HG03196 (cell line): Measurements from ENCODE around the gene IFI30.
A peak's percentile ranks its signal among the peaks of the same experiment; 100 is the strongest.
"Not testable (repeated sequence)": the region's sequence is repeated elsewhere in the genome, so short reads cannot be mapped to it uniquely, and the experiment has no call there.

ENCODE experiments used
- ATAC-seq: cut with Tn5 transposase; IDR thresholded peaks from one replicate; pipeline ENCODE4 v1.9.1; 2021; ENCODE audit not compliant: unreplicated experiment

Gene IFI30

DNA sequence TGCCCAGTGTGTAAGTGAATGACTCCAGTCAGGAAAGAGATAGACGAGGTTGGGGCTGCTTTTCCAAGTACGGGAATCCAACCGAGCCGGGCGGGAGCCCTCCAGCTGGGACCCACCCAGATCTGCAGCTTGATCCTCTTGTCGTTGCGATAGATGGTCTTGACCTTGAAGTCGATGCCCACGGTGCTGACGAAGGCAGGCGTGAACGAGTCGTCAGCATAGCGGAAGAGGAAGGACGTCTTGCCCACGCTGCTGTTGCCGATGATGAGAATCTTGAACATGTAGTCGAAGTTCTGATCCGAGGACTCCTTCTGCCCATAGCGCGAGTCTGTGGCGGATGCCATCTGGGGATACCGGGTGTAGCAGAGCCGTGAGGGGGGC, 28.8 kb downstream of the IFI30 start:
- ATAC-seq: no peak

DNA sequence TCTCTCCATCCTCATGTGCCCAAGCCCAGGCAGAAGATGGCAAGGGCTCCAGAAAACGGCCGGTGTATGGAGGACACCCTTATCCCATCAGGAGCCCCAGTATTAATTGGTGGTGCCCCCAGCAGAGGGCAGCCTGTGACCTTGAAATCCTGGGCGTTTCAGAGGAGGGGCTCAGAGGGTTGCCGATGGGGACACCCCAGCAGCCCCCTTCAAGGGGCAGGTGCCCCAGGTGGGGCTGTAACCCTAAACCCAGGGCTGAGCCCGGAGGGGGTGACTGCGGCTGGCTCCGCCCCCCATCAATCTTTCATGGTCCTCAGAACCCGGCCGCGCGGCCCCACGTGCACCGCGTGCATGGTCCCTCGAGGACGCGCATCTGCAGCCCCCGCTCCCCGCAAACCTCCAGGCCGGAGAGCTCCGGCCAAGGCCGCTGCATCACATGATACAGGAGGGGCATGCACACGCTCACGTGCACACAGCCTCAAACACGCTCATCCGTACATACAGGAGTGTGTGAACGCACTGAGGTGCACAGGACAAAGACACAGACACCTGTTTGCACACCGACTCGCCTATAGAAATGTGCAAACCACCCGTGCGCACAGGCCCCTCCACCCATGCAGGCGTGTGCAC, 29.3 kb downstream of the IFI30 start:
- no peak for ATAC-seq

DNA sequence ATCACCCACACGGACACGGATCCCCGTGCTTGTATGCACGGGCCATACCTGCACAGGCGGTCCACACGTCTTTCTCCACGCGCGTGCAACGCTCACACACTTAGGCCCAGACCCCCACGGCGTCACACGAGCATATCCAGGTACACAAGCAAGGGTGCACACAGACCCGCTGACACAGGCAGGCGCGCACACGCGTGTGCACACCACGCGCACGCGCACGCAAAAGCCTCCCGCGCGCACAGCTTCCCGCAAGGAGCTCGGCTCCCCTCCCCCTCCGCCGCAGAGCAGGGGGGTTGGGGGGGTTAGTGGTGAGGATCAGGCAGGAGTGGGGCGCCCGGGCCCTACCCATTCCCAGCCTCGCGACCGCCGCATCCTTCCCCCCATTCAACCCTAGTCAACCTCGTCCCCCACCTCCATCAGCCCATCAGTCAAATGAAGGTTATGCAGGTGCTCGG, 29.8 kb downstream of the IFI30 start:
- ATAC-seq: no peak

DNA sequence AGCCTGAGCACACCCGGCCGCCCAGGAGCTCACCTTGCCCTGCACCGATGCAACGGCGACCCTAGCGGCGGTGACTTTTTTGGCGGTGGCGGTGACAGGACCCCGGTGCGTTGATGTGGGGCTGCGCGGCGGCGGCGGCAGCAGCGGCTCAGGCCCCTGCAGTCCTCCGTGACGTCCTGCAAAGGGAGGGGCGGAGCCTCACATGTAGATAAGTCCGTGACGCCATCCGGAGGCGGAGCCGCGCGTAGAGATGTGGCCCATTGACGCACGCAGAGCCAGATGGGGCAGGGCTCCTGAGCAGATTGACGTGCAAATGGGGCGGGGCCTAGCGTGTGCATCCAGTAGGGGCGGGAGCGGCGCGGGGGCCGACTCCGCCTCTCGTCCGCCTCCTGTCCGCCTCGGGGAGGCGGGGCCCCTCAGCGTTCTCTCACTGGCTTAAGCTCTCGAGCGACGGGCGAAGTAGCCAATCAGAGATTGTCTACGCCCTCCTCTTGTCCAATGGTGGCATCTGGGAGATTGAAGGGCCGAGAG, 30.3 kb downstream of the IFI30 start, which contains the start of gene RAB3A:
RAB3A (minus strand) TSS at position 180 of the 531 bp plus-strand sequence. CDS start 1,302 bp downstream, outside the sequence.
- ATAC-seq: peak; percentile 87

DNA sequence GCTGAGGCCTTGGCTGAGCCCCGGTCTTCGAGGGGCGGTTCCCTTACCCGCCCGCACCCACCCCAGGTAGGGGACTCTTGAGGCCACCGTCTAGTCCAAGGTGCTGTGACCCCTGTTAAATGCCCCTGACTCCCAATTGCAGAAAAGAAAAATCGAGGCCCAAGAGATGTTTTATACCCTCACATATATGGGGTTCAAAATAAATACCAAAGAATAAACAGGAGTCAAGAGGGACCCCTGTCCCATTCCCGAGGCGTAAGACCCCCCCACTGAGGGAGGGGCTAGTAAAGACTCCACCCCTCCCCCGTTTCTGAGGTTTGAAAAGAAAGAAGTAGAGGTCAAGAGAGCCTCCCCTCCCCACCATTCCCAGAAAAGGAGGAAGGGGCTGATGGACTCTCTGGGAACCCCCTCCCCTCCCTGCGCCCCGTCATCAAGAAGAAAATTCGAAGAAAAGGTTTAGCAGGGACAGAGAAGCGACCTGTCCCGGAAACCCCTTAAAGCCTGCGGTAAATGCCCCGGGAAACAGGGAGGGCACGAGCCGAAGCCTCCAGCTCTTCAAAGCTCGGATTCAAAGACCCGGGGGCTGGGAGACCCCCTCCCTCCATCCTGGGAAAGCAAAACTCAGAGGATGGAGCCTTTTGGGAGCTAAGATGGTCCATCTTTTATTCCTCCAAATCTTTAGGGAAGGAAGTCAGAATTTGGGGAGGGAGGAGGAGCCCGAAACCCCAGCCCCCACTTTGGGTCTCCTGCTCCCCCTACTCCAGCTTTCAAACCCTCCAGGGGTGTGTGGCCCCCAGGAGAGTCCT, 31.0 kb downstream of the IFI30 start:
- ATAC-seq: peak; percentile 7

DNA sequence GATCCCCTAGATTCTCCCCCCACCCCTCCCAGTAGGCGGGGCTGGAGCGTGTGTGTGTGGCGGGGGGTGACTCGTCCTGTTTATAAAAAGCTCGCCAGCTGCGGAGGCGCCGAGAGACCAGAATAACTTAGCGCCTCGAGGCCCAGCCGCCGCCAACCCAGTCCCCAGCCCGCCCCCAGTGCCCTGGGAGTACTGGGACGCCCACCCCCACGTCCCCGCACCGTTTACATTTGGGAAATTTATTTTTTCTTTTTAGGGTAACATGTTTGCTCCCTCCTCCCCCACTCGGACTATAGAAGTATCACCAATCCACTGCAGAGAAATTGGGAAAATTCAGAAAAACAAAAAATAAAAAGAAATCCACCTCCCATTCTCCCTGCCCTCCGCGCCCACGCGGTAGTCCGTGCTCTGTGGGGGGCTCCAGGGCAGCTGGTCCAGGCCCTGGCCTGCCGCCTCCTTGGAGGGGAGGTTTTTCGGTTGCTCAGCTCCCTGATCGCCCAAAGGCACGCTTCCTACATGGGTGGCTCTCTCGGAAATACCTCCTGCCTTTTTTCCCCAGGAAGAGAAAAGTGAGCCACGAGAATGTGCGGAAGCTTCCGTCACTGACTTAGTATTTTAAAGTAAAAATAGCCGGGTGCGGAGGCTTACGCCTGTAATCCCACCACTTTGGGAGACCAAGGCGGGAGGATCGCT, 31.7 kb downstream of the IFI30 start:
- ATAC-seq: no peak

DNA sequence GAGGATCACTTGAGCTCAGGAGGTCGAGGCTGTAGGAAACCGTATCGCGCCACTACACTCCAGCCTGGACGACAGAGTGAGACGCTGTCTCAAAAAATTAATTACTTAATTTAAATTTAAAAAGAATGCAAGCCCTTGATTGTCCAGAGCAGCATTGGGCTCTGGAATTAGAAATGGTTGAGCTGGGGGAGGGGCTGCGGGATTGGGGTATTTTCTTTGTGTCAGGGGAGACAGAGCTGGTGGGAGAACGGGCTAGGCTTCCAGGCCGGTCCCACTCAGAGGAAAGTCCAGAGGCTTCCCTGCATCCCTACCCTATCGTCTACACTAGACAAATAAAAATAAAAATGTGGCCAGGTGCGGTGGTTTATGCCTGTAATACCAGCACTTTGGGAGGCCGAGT, 32.4 kb downstream of the IFI30 start:
- no peak for ATAC-seq

DNA sequence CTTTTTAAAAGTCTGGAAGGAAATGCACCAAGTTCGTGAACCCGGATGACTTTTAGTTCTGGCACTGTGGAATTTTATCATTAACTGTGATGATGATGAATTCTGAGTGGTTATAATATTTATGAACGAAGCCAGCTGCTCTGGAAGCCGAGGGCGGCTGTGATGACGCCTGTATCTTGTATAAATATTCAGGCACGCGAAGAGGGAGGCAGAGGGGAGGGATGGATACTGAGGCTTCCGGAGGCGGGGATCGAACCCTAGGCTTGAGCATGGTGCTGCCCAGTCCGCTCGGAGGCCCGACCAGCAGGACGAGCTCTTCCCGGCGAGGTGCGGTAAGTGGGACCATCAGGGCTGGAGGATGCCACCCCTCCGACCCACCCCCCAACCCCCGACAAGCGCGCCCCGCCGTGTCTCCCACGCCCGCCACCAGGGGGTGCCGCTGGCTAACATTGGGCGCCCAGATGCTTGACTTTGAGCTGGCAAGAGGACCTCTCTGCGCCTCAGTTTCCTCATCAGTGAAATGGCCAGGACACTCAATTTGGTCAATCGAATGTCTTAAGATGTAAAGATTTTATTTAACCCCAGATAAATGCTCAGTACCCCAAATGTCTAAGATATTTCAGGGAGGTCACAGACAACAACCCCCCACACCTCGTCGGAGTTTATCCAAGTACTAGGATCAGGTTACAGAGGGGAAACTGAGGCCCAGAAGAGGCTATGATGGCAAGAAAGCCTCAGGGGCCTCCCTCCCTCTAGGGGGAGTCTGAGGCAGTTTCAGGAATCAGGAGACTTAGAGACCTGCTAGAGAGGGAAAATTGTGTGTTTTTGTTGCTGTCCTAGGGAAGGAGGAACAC, 34.7 kb downstream of the IFI30 start:
- no peak for ATAC-seq

DNA sequence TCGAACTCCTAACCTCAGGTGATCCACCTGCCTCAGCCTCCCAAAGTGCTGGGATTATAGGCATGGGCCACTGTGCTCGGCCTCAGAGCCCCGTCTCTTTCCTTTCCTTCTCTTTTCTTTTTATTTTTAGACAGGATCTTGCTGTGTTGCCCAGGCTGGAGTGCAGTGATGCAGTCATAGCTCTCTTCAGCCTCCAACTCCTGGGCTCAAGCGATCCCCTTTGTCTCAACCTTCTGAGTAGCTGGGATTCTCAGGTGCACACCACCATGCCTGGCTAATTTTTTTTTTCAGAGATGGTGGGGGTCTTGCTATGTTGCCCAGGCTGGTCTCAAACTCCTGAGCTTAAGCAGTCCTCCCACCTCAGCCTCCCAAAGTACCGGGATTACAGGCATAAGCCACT, 36.3 kb downstream of the IFI30 start:
- ATAC-seq: not testable (repeated sequence)

DNA sequence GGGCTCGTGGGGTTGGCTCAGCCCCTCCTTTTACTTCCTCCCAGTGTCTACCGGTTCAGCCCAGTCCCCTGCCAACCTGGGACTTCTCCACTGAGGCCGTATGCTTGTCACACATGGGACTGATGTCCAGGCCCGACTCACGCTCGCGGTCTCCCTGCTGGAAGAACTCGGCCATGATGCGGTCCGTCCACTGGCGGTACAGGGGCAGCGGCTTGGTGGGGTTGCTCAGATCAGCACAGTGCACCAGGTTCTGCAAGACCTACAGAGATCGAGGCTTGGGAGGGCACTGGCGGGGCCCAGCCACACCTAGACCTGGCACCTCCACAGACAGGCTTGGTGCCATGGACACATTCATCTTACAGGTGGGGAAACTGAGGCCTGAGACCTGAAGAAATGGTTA, 38.1 kb downstream of the IFI30 start:
- no peak for ATAC-seq

DNA sequence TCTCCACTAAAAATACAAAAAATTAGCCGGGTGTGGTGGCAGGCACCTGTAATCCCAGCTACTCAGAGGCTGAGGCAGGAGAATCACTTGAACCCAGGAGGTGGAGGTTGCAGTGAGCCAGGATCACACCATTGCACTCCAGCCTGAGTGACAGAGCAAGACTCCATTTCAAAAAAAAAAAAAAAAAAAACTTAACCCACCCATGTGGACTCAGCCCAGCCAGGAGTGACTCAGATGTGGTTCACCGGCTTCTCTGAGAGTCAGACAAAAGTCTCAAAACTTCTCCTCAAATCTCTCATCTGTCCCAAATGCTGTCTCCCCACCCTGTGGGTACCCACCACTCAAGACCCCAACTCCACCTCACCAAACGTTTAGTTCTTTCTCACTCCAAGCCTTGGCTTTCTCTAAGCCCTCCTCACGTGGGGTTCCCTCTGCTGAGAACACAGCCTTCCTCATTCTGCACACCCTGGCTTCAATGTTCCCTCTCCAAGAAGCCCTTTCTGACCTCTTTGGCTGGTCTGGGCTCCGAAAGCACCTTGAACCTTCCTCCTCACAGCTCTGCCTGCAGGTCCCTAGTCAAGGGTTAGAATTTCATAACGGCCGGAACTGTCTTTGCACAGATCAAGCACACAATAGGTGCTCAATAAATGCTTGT, 41.3 kb downstream of the IFI30 start:
- no peak for ATAC-seq

DNA sequence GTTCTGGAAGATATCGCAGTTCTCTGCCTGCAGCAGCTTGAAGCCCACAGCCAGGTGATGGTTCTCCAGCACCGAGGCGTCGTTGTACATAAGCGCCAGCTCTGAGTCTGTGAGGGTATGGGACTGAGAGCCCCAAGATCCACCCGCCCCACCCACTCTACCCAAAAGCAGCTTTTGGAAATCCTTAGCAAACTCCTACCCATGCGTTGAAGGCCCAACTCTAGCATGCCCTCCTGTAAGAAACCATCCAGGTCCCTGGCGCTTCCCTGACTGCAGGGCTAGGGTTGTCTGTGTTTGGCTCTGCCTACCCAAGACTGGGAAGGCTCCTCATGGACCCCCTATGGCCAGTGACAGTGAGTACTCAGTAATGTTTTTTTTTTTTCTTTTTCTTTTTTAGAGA, 43.2 kb downstream of the IFI30 start:
- ATAC-seq: no peak

DNA sequence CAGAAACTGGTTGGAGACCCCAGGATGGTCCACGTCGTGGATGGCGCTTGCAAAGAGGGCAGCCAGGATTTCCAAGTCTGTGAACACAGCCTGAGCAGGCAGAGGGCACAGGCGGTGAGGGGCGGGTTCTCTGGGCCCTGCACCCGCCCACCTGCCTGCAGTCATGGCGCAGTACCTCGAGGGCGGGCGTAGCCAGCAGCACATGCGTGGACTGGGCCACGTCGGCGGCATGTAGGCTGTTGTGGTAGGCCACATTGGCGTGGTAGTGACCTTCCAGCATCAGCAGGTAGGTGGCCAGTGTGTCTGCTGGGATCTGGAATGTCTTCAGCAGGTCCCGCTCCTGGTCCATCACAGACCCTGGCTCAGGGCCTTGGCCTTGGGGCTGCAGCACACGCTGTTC, 44.5 kb downstream of the IFI30 start:
- ATAC-seq: no peak

DNA sequence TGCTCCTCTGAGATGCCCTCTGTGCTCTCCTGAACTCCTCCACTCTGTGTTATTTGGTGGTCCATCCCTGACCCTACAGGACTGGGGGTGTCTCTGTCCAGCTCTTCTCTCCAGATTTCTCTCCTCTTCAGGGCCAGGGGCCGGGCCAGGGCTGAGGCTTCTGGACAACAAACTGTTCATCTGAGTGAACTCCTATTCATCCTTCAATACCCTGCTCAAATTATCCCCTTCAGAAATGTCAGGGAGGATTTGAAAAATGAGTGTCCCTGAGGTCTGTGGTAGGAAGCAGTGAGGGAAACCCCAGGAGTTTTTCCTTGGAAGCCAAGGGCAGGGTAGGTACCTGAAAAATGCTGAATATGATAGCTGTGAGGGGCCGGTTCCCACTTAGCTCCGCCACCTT, 45.0 kb downstream of the IFI30 start:
- ATAC-seq: no peak

DNA sequence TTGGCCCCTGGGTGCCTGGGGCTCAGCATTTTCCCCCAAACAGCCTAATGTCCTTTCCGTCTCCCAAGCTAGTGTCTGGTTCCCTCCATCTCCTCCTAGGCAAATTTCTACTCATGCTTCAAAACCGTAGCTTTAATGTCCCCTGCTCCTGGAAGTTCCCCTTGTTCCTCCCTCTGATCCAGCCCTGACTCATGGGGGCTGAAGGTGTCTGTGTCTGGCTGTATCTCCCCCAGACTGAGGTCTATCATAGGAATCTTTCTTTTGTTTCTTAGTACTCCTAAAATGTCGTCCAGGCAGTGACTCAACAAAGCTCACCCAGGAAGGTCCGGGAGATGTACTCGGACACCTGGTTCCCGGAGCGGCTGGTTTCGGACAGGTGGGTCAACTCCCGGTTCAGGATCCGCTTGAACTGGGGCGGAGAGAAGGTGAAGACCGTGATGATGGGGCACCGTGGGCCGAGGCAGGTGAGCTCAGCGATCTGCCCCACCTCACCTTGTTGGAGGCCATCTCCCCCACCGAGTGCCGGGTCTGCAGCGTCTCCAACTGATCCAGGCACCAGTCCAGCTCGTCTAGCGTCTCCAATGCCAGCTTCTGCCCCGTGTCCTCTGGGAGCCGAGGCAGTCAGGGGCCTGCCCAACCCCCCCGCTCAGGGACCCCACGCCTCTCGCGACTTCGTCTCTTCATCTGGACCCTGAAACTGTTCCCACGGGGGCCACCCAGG, 46.5 kb downstream of the IFI30 start:
- ATAC-seq: no peak

DNA sequence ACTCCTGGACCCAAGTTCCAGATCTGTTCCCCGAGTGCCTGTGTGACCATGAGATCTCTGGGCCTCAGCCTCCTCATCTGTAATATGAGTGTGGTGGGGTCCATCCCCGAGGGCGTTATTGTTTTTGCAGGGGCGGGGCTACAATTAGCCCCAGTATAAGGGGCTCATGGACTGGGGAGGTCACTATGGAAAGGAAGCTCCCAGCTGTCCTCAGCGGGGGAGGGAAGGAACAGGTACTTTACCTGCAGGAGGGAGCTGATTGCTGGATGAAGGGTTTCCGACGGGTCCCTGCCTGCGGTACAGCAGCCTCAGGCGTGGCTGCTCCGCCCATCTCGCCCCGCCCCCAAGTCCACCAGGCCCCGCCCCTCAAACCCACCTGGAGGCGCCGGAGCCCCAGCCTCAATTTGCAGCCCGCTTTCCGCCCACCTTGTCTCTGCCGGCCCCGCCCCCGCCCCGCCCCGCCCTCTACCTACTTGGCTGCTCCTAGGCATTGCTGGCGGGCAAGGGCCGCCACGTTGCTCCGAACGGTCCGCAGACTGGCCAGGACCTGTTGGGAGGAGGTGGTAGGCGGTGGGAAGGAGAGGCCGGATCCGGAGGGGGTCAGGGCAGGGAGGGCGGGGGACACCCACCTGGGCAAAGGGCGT, 47.1 kb downstream of the IFI30 start:
- no peak for ATAC-seq

DNA sequence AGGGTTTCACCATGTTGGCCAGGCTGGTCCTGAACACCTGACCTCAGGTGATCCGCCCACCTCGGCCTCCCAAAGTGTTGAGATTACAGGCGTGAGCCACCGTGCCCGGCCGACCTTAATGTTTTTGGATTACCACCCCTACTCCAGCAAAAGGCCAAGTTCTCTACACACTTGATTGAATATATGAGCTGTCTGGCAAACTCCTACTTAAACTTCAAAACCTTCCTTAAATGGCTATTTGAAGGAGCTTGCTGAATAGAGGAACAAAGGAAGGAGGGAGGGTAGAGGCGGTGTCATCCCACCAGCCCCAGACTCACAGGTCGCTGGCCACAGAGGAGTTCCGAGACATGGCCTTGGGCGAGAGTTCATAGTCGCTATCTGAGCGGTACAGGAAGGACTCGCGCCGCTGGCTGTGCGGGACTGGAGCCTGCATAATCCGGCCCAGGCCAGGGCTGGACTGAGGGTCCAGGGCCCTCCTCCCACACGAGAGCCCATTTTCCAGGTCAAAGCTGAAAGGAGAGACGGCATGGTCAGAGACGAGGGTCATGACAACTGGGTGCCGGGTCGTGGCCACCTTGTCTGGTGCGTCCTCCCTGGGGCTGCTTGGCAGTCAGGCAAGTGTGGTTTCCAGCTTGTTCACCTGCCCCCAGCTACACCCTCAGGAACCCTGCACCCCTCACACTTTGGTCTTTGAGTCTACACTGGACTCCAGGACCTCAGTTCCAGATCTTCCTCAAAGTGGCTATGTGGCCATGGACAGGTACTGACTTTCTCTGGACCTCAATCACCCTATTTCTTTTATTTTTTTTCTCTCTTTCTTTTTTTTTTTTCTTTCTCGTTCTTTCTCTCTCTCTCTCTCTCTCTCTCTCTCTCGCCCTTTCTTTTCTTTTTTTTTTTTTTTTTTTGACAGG, 48.5 kb downstream of the IFI30 start:
- no peak for ATAC-seq
